Caco-2 (cell line): ENCODE results near the gene WNT9A. TPM values are rescaled to one million over a fixed set of nuclear protein-coding genes. Genes with fewer than 3 reads are reported as not detected.

Experiments used
- BruUV-seq: library from RNA; stranded (reverse); fragments of 400-500 nt; replicated peaks from 2 replicates; lab custom pipeline; 2021; lab: Mats Ljungman, UMichigan
- CTCF ChIA-PET: fragments of 300-600 bp; sonication (Branson Sonifier 250); formaldehyde crosslinking; loops from one replicate; lab custom pipeline; 2022; ENCODE audit warnings: antibody characterized with exemption; lab: Charles Lee
- POLR2A ChIA-PET: fragments of 300-600 bp; sonication (Branson Sonifier 250); formaldehyde crosslinking; loops from one replicate; lab custom pipeline; 2022; ENCODE audit warnings: antibody characterized with exemption; lab: Charles Lee
- DNase-seq, 2 experiments: peaks; one replicate each; pipeline versions ENCODE4 v3.0.0 to v3.0.0-alpha.2; 2020 to 2022
- H3K27me3 ChIP-seq: replicated peaks from 2 replicates; pipeline ENCODE4 v1.6.0; 2011; ENCODE audit warnings: low read length; ENCODE audit not compliant: control insufficient read depth, insufficient read depth
- H3K36me3 ChIP-seq: 2 replicates; pipeline ENCODE4 v1.5.1; 2011; ENCODE audit warnings: low read length; ENCODE audit not compliant: control insufficient read depth, insufficient read depth
- H3K4me1 ChIP-seq: fragments of 250-450 bp; sonication (Bioruptor Pico); 2 replicates; pipeline ENCODE4 v1.5.1; 2020; ENCODE audit warnings: mild to moderate bottlenecking
- H3K4me3 ChIP-seq: 2 replicates; pipeline ENCODE4 v1.5.1; 2011; ENCODE audit warnings: low read depth, mild to moderate bottlenecking, control low read depth, low read length
- H3K9me3 ChIP-seq: fragments of 250-450 bp; sonication (Bioruptor Pico); 2 replicates; pipeline ENCODE4 v1.5.1; 2020; ENCODE audit warnings: mild to moderate bottlenecking, moderate library complexity
- H3K27ac Mint-ChIP-seq: one replicate; pipeline ENCODE4 v1.8.0; 2022; ENCODE audit warnings: mixed read lengths; ENCODE audit not compliant: unreplicated experiment
- H3K27me3 Mint-ChIP-seq: one replicate; pipeline ENCODE4 v1.8.0; 2022; ENCODE audit warnings: mixed read lengths; ENCODE audit not compliant: insufficient read depth, unreplicated experiment
- H3K36me3 Mint-ChIP-seq: one replicate; pipeline ENCODE4 v1.8.0; 2022; ENCODE audit warnings: mild to moderate bottlenecking, mixed read lengths; ENCODE audit not compliant: insufficient read depth, unreplicated experiment
- H3K4me1 Mint-ChIP-seq: one replicate; pipeline ENCODE4 v1.8.0; 2022; ENCODE audit warnings: low read depth, mixed read lengths; ENCODE audit not compliant: unreplicated experiment
- H3K4me3 Mint-ChIP-seq: one replicate; pipeline ENCODE4 v1.8.0; 2022; ENCODE audit warnings: mild to moderate bottlenecking, moderate library complexity, mixed read lengths; ENCODE audit not compliant: unreplicated experiment
- H3K9me3 Mint-ChIP-seq: one replicate; pipeline ENCODE4 v1.8.0; 2022; ENCODE audit warnings: mixed read lengths; ENCODE audit not compliant: unreplicated experiment
- intact Hi-C: fragments of 100-400 bp; cut with micrococcal nuclease; formaldehyde crosslinking; loops from one replicate; pipeline ENCODE4 v1.10.0; 2022; ENCODE audit not compliant: unreplicated experiment
- total RNA-seq: library from RNA; stranded (reverse); gene quantifications from 2 replicates; pipeline ENCODE4 v1.2.3, GENCODE V29; 2022
- TF ChIP-seq, protein P1 (sequence below), 2 experiments: fragments of 200-600 bp in 1 of 2; IDR thresholded peaks; 1 replicate in 1 of 2; 2 replicates in 1 of 2; pipeline versions ENCODE4 v1.5.1 to v1.8.0; 2011 to 2022; ENCODE audit warnings: antibody characterized with exemption in 1 of 2, control low read depth in 1 of 2, inconsistent platforms in 1 of 2, low read depth in 1 of 2, low read length in 1 of 2, mild to moderate bottlenecking in 1 of 2, moderate library complexity in 1 of 2; ENCODE audit not compliant: insufficient read depth in 1 of 2, severe bottlenecking in 1 of 2, unreplicated experiment in 1 of 2

The WNT9A gene
- total RNA-seq, 1 experiment from 2014 or later: 0.68 TPM

DNA sequence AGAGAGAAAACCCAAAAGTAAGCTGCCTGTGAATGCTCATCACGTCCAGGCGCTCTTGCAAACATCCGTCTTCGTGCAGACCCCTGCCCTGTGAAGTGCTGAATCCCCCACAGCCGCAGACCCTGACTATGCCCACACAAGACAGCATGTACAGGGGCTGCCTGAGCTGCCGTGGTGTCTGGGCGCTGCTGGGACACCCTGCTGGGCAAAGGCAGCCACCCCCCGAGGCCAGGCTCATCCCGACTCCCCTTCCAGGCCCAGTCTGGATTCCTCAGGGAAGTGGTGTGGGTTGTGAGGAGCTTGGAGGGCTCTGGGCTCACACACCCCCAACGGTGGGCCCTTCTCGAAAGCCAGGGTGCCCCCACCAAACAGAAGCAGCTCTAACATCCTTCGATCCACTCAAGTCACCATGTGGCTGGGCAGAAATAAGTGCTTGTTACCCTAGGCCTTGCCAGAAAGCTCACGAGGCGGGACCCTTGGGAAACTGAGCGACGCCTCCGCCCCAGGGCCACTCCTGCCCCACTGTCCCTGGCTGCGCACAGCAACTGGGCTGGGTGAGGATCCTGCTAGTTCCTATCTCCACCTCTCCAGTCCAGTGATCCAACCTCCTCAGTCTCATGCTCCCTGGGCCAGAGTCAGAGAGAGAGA is 4.8 kb upstream of the WNT9A start:
- intact Hi-C loops: no loop called here
- no peak overlapping the region for H3K27ac Mint-ChIP-seq
- Histone ChIP-seq H3K4me1 (0 out of 2 replicates have a peak, but pooled peaks cover 4% of the 10 kb centered on the region), H3K4me3 (no peak overlapping the region), H3K27me3 (no peaks in the 10 kb centered on the region), H3K9me3 (peaks cover 7% of the 10 kb centered on the region; the same call in 1 of the 2 replicates), H3K36me3 (no peaks in the 10 kb centered on the region)
- CTCF ChIA-PET: no interaction called here
- no peak for DNase-seq
- peaks cover 6% of the 10 kb centered on the region for H3K4me1 Mint-ChIP-seq
- H3K27me3 Mint-ChIP-seq: peaks cover 8% of the 10 kb centered on the region
- TF ChIP-seq, protein P1, sequence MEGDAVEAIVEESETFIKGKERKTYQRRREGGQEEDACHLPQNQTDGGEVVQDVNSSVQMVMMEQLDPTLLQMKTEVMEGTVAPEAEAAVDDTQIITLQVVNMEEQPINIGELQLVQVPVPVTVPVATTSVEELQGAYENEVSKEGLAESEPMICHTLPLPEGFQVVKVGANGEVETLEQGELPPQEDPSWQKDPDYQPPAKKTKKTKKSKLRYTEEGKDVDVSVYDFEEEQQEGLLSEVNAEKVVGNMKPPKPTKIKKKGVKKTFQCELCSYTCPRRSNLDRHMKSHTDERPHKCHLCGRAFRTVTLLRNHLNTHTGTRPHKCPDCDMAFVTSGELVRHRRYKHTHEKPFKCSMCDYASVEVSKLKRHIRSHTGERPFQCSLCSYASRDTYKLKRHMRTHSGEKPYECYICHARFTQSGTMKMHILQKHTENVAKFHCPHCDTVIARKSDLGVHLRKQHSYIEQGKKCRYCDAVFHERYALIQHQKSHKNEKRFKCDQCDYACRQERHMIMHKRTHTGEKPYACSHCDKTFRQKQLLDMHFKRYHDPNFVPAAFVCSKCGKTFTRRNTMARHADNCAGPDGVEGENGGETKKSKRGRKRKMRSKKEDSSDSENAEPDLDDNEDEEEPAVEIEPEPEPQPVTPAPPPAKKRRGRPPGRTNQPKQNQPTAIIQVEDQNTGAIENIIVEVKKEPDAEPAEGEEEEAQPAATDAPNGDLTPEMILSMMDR (IDR thresholded peaks at IDR 0.05; ENCODE audit: insufficient read depth in 1 of 2, low read depth in 1 of 2, low read length in 1 of 2, severe bottlenecking in 1 of 2, unreplicated experiment in 1 of 2): no peak
- POLR2A ChIA-PET: interaction anchor here (0.6 kb wide), 1 partner anchor 513 kb away, joined by 3 read pairs; no protein-coding TSS in a partner anchor
- H3K36me3 Mint-ChIP-seq: no peaks in the 10 kb centered on the region
- no peak overlapping the region for H3K4me3 Mint-ChIP-seq
- no peaks in the 10 kb centered on the region for H3K9me3 Mint-ChIP-seq
- no TSS peak for BruUV-seq

GRCh38 chr1:227951624-227952373 is 4.1 kb upstream of the WNT9A start:
- H3K4me1 Mint-ChIP-seq: peaks cover 6% of the 10 kb centered on the region
- no peaks in the 10 kb centered on the region for H3K36me3 Mint-ChIP-seq
- TF ChIP-seq, protein P1 (IDR thresholded peaks at IDR 0.05; ENCODE audit: insufficient read depth in 1 of 2, low read depth in 1 of 2, low read length in 1 of 2, severe bottlenecking in 1 of 2, unreplicated experiment in 1 of 2): no peak
- H3K4me1 ChIP-seq: 0 out of 2 replicates have a peak, but pooled peaks cover 4% of the 10 kb centered on the region
- H3K27ac Mint-ChIP-seq: no peak overlapping the region
- H3K4me3 ChIP-seq: no peak overlapping the region
- ChIA-PET POLR2A (interaction anchor here (0.6 kb wide), 1 partner anchor 512 kb away, joined by 3 read pairs; no protein-coding TSS in a partner anchor), CTCF (interaction anchor here (0.6 to 0.7 kb wide), 2 partner anchors 68 to 186 kb away, joined by 4 to 5 read pairs; no protein-coding TSS in a partner anchor)
- H3K36me3 ChIP-seq: no peaks in the 10 kb centered on the region
- no peak for DNase-seq
- H3K9me3 ChIP-seq: peaks cover 7% of the 10 kb centered on the region; the same call in 1 of the 2 replicates
- no peak overlapping the region for H3K4me3 Mint-ChIP-seq
- peaks cover 8% of the 10 kb centered on the region for H3K27me3 Mint-ChIP-seq
- H3K9me3 Mint-ChIP-seq: no peaks in the 10 kb centered on the region
- H3K27me3 ChIP-seq: no peaks in the 10 kb centered on the region
- BruUV-seq: no TSS peak
- intact Hi-C loops: no loop called here

GRCh38 chr1:227950735-227951346 is 3.1 kb upstream of the WNT9A start:
- Histone ChIP-seq H3K9me3 (peaks cover 5% of the 10 kb centered on the region; the same call in 1 of the 2 replicates), H3K36me3 (no peaks in the 10 kb centered on the region), H3K27me3 (no peaks in the 10 kb centered on the region), H3K4me3 (no peak overlapping the region), H3K4me1 (peaks cover 9% of the 10 kb centered on the region)
- Mint-ChIP-seq H3K4me1 (peaks cover 6% of the 10 kb centered on the region), H3K4me3 (no peak overlapping the region), H3K9me3 (no peaks in the 10 kb centered on the region), H3K27me3 (peaks cover 6% of the 10 kb centered on the region), H3K36me3 (peaks cover 5% of the 10 kb centered on the region), H3K27ac (no peak overlapping the region)
- TF ChIP-seq, protein P1 (IDR thresholded peaks at IDR 0.05; ENCODE audit: insufficient read depth in 1 of 2, low read depth in 1 of 2, low read length in 1 of 2, severe bottlenecking in 1 of 2, unreplicated experiment in 1 of 2): no peak
- intact Hi-C loops: no loop called here
- ChIA-PET POLR2A (no interaction called here), CTCF (interaction anchor here (0.7 kb wide), 1 partner anchor 185 kb away, joined by 4 read pairs; no protein-coding TSS in a partner anchor)
- no peak for DNase-seq
- BruUV-seq: no TSS peak
